Panc1 (cell line): ENCODE measurements around the gene ZBED5. TPM values are rescaled to one million over a fixed set of nuclear protein-coding genes. Genes with fewer than 3 reads are reported as not detected.

ENCODE experiments used
- ATAC-seq: fragments of 200-7000 bp; cut with Tn5 transposase; 2 replicates; pipeline ENCODE4 v1.9.1; 2020; ENCODE audit warnings: mild to moderate bottlenecking, moderate library complexity
- BruUV-seq: library from RNA; stranded (reverse); fragments of 400-500 nt; replicated peaks from 2 replicates; lab custom pipeline; 2021; lab: Mats Ljungman, UMichigan
- CTCF ChIA-PET: fragments of 300-600 bp; sonication (Branson Sonifier 250); formaldehyde crosslinking; loops from one replicate; lab custom pipeline; 2022; ENCODE audit warnings: antibody characterized with exemption; lab: Charles Lee
- POLR2A ChIA-PET: fragments of 300-600 bp; sonication (Branson Sonifier 250); formaldehyde crosslinking; loops from one replicate; lab custom pipeline; 2022; ENCODE audit warnings: antibody characterized with exemption; lab: Charles Lee
- DNase-seq: peaks from one replicate; pipeline ENCODE4 v3.0.0-alpha.2; 2010; ENCODE audit warnings: low read depth, low spot score
- H3K27ac ChIP-seq: 2 replicates; pipeline ENCODE4 v1.5.1; 2011; ENCODE audit warnings: mild to moderate bottlenecking, low read length, inconsistent platforms
- H3K27me3 ChIP-seq: fragments of 200-500 bp; sonication (Bioruptor generic); 2 replicates; pipeline ENCODE4 v1.6.0; 2014; ENCODE audit warnings: low read length, inconsistent platforms; ENCODE audit not compliant: control insufficient read depth, insufficient read depth
- H3K36me3 ChIP-seq: fragments of 200-500 bp; sonication (Bioruptor generic); 2 replicates; pipeline ENCODE4 v1.5.1; 2014; ENCODE audit warnings: inconsistent platforms, mild to moderate bottlenecking, low read length, moderate library complexity; ENCODE audit not compliant: control insufficient read depth, insufficient read depth
- H3K4me1 ChIP-seq: 2 replicates; pipeline ENCODE4 v1.5.1; 2011; ENCODE audit warnings: inconsistent platforms, mild to moderate bottlenecking, low read length, moderate library complexity; ENCODE audit not compliant: control insufficient read depth, insufficient read depth
- H3K4me3 ChIP-seq, 2 experiments: 2 replicates each; pipeline ENCODE4 v1.5.1; 2011 to 2012; ENCODE audit warnings: low read depth in 2 of 2, low read length in 2 of 2, mild to moderate bottlenecking in 2 of 2, inconsistent platforms in 1 of 2, moderate library complexity in 1 of 2
- H3K9me3 ChIP-seq: fragments of 200-500 bp; sonication (Bioruptor generic); 2 replicates; pipeline ENCODE4 v1.5.1; 2014; ENCODE audit warnings: low read depth, mild to moderate bottlenecking, inconsistent platforms, low read length, moderate library complexity; ENCODE audit not compliant: control insufficient read depth, insufficient read depth
- CTCF ChIP-seq: fragments of 450-650 bp; IDR thresholded peaks from 2 replicates; pipeline ENCODE4 v1.5.1; 2017; ENCODE audit warnings: mild to moderate bottlenecking
- POLR2AphosphoS5 ChIP-seq: IDR thresholded peaks from 2 replicates; pipeline ENCODE4 v1.6.1; 2012; ENCODE audit warnings: mild to moderate bottlenecking, low read depth, low read length, moderate library complexity
- REST ChIP-seq, 2 experiments: IDR thresholded peaks; 2 replicates each; pipeline ENCODE4 v1.6.1; 2011 to 2012; ENCODE audit warnings: low read depth in 2 of 2, control low read depth in 1 of 2, low read length in 1 of 2, mild to moderate bottlenecking in 1 of 2, moderate library complexity in 1 of 2; ENCODE audit not compliant: insufficient read depth in 1 of 2
- SIN3A ChIP-seq: IDR thresholded peaks from 2 replicates; pipeline ENCODE4 v1.6.1; 2012; ENCODE audit warnings: low read depth, mild to moderate bottlenecking, low read length, moderate library complexity, borderline replicate concordance; ENCODE audit not compliant: insufficient read depth
- TCF7L2 ChIP-seq: IDR thresholded peaks from 2 replicates; pipeline ENCODE4 v1.6.1; 2011; ENCODE audit warnings: mild to moderate bottlenecking, low read depth, low read length, inconsistent platforms
- in situ Hi-C: cut with HindIII; loops from 2 replicates; pipeline ENCODE4 v1.10.0; 2016; ENCODE audit warnings: low sequenced_read_pairs, low pct_unique_long_range_greater_than_20kb
- intact Hi-C: fragments of 100-400 bp; cut with micrococcal nuclease; formaldehyde crosslinking; loops from one replicate; pipeline ENCODE4 v1.10.0; 2022; ENCODE audit not compliant: unreplicated experiment
- total RNA-seq: library from RNA; stranded (reverse); gene quantifications from one replicate; pipeline ENCODE4 v1.2.1, GENCODE V29; 2021; ENCODE audit not compliant: unreplicated experiment

The ZBED5 gene
- total RNA-seq, 1 experiment from 2014 or later = 114 TPM

DNA sequence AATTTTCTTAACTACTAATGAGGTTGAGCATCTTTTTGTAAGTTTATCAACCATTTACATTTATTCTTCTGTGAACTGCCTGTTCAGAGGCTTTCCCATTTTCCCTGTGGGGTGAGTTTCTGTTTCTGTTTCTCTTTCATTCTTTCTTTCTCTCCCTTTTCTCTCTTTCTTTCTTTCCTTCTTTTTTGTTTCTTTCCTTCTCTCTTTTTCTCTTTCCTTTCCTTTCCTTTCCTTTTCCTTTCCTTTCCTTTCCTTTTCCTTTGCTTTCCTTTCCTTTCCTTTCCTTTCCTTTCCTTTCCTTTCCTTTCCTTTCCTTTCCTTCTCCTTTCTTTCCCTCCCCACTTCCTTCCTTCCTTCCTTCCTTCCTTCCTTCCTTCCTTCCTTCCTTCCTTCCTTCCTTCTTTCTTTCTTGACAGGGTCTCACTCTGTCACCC is 8.0 kb upstream of the ZBED5 start:
- peaks cover 3% of the 10 kb centered on the region; the same call in 1 of the 2 replicates for H3K9me3 ChIP-seq
- H3K27ac ChIP-seq = peak overlapping the region; percentile 82
- TF ChIP-seq TCF7L2 (no peak), POLR2AphosphoS5 (no peak), REST (IDR thresholded peaks at IDR 0.05; ENCODE audit: insufficient read depth in 1 of 2, low read depth in 2 of 2, low read length in 1 of 2) (no peak), CTCF (no peak), SIN3A (no peak)
- POLR2A ChIA-PET = no interaction called here
- peaks cover 43% of the 10 kb centered on the region for H3K4me1 ChIP-seq
- in situ Hi-C loops (no loop called here), intact Hi-C loops (no loop called here)
- H3K36me3 ChIP-seq = no peaks in the 10 kb centered on the region
- CTCF ChIA-PET = no interaction called here
- H3K27me3 ChIP-seq = no peaks in the 10 kb centered on the region
- DNase-seq (no peak), ATAC-seq (no peak)
- H3K4me3 ChIP-seq = no peak overlapping the region
- BruUV-seq = no TSS peak

DNA sequence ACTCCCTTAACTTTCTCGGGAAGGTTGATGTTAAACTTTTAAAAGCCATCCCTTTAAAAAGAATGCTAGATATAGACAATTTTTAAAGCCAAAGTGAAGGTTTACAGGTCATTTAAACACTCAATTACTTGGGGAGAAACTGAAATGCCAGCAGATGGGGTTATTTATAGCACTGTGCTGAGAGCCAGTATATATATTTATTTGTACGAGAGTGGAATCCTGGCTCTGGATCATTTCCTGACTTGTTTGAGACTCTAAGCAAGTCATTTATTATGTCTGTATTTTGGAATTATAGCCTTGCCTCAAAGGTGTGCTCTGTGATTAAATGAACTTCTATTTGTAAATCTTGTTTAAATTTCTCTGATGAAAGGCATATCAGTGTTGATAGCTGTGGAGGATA is 6.8 kb upstream of the ZBED5 start:
- intact Hi-C loops (no loop called here), in situ Hi-C loops (no loop called here)
- no peak overlapping the region for H3K4me3 ChIP-seq
- DNase-seq = no peak
- H3K9me3 ChIP-seq = peaks cover 3% of the 10 kb centered on the region; the same call in 1 of the 2 replicates
- TF ChIP-seq SIN3A (no peak), REST (IDR thresholded peaks at IDR 0.05; ENCODE audit: insufficient read depth in 1 of 2, low read depth in 2 of 2, low read length in 1 of 2) (no peak), CTCF (no peak), TCF7L2 (no peak), POLR2AphosphoS5 (no peak)
- H3K4me1 ChIP-seq = peaks cover 49% of the 10 kb centered on the region
- no peak for ATAC-seq
- ChIA-PET POLR2A (no interaction called here), CTCF (no interaction called here)
- no peaks in the 10 kb centered on the region for H3K27me3 ChIP-seq
- H3K27ac ChIP-seq = peak overlapping the region; percentile 72
- no TSS peak for BruUV-seq
- no peaks in the 10 kb centered on the region for H3K36me3 ChIP-seq
